GM18873 (cell line): ENCODE data around the gene CNTNAP2.

Source experiments
- ATAC-seq: cut with Tn5 transposase; IDR thresholded peaks from one replicate; pipeline ENCODE4 v1.9.1; 2021; ENCODE audit warnings: mild to moderate bottlenecking, moderate library complexity, moderate number of reproducible peaks; ENCODE audit not compliant: unreplicated experiment, low FRiP score

CNTNAP2 gene

DNA sequence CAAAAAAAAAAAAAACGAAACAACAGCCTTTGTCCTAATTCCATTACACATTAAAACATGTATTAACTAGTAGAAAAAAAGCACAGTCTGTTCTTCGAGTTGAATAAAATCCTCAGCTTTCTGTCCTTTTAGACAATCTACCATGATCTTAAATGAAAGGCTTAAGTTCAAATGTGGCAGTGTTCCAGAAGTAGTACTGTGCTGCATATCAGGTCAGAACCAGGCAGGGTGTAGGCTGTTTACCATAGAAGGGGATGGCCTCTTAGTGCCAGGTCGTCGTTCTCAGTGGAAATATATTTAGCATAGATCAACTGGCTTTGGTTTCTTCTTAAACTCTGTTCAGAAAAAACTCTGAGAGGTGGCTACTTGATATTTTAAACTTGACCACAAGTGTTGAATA, 612.0 kb downstream of the CNTNAP2 start:
- ATAC-seq: no peak

DNA sequence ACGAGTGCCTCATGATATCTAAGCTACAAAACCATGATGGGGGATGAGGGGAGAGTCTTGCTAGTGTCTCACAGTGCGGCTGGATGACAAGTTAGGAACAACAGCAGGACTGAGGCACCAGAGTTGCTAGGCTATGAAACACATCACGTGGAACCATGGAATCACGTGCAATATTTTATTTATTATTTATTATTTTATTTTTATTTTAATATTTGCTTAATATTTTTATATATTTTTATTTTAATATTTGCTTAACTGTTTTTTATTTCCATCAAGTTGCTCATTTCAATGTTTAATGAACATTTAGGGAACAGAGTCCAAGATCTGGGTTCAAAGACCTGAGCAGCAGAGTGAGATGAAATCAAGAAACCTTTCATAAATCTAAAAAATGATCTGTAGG, 614.6 kb downstream of the CNTNAP2 start:
- no peak for ATAC-seq

DNA sequence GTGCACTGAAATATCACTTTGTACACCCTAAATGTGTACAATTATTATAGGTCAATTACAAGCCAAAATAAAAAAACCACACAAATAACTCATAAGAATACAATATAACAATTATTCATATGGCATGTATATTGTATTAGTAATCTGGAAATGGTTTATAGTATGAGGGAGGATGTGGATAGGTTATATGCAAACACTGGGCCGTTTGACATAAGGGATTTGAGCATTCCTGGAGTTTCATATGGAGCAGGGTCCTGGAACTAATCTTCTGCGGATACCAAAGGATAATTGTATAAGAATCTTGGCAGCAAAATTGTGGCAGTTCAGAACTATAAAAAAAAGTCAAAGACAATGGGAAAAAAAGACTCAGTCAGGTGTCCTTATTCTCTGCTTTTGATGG, 619.4 kb downstream of the CNTNAP2 start:
- no peak for ATAC-seq

DNA sequence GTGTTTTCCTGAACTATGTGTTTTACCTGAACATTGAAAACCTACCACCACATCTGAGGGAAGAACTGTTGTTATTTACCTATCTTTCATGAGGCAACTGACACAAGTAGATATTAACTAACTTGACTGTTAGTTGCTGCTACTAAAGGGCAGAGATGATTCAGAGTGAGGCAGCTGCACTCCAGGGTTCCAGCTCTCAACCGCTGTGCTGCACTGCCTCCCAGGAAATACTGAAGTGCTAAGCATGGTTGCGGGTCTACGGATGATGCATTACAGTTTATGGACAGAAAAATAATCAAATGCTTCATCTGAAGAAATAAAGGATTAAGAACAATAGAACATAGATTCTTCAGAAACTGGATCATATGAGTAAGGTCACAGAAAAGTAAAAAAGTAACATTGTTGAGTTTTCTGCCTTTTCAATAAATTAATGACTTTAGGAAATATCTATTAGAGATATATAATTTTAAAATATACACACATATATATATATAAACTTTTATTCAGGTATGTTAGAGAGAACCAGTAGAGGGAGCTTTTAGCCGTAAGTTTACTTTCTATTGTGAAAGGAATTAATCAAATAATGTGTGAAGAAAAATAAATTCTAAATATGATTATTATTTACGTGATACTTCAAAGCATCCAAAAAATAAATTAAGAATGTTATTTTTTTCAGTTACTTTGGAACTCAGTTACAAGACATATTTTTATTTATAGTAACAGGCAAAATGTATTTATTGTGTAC, 620.0 kb downstream of the CNTNAP2 start:
- ATAC-seq: no peak

DNA sequence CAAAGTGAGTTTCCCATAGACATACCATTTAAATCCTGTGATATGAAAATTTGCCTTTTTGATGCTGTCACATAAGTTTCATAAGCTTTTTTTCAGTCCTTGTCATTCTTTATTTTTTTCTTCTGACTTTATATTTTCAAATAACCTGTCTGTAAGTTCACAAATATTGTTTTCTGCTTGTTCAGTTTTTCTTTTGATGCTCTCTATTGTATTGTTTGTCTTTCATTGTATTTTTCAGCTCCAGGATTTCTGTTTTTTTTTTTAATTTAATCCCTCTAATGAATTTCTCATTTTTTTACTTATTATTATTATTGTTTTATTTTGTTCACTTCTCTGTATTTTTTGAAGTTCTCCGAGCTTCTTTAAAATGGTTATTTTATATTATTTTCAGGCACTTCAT, 623.4 kb downstream of the CNTNAP2 start:
- ATAC-seq: no peak

DNA sequence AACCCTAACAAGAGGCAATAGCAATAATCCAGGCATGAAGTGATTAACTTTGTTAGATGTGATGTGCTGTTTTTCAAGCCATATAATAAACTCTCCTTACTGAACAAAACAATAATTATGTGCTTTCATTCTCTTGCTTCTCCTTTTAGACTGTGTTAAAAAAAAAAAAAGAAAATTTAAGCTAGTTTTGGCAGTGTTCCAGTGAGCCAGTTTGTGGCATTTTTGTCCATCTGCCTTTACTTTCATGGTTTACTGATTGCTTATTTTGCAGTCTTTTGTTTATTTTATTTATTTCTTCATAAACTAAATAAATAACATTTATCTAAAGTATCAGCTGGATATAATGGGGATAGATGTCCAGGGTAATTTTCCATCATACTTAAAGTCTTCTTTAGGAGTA, 625.3 kb downstream of the CNTNAP2 start:
- ATAC-seq: no peak

DNA sequence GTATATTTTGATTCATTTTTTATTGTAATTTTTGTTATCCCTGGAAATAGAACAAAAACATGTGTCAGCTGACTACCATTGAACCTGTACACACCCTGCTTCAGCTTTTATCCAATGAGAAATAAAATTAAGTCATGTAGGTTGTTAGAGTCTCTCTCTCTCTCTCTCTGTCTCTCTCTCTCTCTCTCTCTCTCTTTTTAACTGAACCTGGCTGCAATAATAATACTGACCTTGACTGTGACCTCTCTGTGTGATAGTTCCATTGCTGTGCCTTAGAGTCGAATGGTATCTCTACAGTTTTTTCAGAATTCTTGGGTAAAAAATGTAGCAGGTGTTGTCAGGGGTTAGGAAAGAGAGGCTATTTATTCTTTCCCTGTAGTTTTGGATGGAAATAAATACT, 637.8 kb downstream of the CNTNAP2 start:
- ATAC-seq: no peak

DNA sequence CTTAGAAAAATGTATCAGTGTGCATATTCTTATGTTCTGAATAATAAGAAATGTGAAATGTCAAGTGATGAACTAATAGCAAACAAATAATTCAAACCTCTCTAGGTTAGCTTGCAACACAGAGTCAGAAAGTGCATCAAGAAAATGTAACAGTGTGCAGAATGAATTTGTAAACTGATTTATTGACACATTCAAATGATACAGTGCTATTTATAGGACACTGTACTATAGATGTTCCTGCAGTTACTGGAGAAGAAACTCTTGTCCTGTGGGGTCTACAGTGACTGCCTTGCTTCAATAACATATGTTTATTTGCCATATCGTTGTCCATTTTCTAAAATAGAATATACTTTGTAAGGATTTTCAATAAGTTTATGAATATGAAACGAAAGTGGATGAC, 639.0 kb downstream of the CNTNAP2 start:
- no peak for ATAC-seq

DNA sequence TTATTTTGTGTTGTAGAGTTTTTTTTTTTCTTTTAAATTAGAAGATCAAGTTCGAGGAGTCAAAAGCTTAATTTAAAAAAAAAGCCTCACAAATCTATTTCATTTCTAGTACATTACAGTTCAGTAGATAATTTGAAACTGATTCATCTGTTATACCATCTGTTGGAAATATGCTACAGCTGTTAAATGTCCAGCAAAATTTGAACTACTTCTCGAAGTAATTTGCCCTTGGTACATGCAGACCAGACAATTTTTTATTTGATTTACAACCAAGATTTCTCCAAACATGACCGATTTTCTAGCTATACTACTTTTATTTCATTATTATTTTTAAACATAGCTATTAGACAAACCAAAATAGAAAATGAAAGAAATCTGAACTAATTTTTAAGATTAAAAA, 647.9 kb downstream of the CNTNAP2 start:
- ATAC-seq: no peak

DNA sequence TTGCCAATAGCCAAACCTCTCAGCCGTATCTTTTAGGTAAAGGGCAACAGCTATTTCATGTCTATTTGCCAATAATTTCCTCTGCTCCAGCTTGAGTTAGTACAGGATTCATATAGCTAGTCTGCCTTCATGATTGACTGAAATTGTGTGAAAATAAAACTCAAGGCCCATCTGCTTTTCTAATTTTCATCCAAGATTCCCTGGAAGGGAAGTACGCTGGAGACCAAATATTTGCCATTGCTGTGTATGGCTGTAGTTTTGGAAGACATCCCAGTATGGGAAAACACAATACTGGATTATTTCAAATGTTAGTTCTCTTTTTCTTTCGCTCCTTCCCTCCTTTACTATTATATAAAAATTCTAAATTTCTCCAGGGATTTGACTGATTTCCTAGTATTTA, 652.4 kb downstream of the CNTNAP2 start:
- ATAC-seq: no peak

DNA sequence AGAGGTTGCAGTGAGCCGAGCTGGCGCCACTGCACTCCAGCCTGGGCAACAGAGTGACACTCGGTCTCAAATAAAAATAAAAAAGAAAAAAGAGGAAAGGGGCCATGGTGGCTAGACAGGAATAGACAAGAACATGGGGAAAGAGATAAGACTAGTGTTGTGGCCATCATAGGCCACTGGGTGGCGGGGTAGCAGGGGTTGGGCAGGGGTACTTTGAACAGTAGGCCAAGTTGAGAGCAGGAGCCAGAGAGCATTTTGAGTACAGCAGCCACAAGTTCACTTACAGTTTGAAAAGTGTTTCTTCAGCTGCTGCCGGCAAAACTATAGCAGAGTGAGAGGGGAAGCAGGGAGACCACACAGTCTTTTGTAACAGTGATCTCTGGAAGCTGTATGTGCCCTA, 656.0 kb downstream of the CNTNAP2 start:
- ATAC-seq: no peak

DNA sequence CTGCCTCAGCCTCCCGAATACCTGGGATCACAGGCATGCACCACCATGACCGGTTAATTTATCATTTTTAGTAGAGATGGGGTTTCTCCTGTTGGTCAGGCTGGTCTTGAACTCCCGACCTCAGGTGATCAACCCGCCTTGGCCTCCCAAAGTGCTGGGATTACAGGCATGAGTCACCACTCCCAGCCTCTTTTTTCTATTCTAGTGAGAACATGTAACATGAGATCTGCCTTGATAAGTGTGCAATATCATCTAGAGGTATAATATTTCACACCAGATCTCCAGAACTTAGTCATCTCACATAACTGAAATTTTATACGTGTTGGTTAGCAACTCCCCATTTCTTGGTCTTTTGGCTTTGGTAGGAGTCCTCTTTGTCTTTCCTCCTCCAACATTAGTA, 656.9 kb downstream of the CNTNAP2 start:
- no peak for ATAC-seq

DNA sequence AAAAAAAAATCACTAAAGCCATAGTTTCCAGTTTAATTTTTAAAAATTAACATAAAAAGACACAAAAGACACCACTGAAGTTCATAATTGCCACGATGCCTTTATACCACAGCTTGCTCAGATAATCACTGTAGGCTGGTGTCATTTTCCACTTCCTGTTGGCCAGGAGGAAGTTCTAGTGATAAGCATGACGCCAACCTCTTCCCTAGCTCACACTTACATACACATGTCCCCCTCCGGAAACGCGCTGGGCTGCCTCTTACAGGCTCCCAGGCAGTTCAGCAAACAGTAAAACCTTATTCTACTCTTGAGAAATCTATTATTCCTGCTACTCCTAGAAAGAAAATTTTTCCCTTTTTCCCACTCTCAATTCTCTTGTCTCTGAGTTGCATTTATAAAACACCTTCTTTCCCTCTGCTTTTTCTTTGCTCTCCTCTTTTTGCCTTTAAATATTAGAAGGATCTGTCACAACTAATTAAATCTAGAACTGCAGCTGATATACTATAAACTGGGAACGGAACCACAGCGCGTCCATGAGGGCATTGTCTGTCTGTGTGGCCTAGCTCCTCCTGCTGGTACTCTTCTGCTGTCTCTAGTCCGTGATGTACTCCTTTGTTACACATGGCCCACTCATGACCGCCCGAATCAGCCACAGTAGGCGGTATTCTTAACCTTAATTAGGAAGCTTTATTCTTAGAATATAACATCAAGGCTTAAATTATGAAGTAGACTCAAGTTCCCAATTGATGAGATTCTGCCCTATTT, 664.9 kb downstream of the CNTNAP2 start:
- ATAC-seq: no peak

DNA sequence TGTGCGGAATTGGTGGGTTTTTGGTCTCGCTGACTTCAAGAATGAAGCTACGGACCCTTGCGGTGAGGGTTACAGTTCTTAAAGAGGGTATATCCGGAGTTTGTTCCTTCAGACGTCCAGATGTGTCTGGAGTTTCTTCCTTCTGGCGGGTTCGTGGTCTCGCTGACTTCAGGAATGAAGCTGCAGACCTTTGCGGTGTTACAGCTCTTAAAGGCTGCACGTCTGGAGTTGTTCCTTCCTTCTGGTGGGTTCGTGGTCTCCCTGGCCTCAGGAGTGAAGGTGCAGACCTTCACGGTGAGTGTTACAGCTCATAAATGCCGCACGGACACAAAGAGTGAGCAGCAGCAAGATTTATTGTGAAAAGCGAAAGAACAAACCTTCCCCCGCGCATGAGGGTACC, 670.7 kb downstream of the CNTNAP2 start:
- no peak for ATAC-seq

DNA sequence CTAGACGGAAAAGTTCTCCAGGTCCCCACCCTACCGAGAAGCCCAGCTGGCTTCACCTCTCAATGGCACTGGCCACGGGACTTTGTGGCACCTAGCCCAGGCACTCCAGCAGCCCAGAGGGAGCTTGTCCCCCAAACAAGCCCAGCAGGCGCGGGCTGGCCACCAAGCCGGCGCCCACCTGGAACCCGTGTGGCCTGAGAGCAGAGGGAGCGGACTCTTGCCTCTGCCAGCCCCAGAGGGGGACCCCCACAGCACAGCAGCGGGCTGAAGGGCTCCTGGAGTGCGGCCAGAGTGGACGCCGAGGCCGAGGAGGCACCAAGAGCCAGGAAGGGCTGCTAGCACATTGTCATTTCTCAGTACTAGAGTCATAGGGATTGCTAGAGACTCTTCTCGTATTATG, 671.4 kb downstream of the CNTNAP2 start:
- ATAC-seq: no peak

DNA sequence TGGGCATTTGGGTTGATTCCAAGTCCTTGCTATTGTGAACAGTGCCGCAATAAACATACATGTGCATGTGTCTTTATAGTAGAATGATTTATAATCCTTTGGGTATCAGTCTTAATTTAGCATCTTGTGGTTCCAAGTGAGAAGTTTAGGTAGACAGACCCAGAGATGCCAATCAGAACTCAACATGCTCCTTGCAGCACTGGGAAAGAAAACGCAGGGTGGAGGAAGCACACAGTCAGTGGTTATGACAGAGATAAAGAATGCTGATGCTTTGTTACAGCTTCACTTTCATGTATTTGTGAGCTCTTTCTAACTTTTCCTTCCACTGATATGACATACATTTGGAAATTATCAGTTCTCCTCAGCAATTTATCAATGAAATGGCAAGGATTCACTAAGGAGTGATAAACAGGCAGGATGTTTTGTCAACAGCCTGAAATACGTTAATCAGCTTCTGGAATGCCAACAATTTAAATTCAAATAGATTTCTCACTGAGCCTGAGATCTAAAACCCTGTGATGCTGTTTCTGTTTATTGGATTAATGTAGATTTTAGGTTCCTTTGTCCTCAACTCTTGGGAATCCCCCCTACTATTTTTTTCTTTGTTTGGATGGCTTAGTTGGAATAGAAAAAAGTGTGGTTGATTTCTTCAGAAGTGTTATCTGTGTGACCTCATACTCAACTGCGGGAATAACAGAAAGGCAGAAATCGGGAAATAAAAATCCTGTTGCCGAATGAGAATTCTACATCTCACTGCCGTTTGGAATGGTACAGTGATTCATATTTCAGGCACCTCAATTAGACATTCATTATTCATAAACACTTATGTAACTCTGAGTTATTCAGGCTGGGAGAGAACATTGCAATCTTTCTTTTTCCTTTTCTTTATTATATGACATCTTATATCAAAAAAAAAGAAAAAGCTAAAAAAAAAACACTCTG, 675.0 kb downstream of the CNTNAP2 start:
- no peak for ATAC-seq

DNA sequence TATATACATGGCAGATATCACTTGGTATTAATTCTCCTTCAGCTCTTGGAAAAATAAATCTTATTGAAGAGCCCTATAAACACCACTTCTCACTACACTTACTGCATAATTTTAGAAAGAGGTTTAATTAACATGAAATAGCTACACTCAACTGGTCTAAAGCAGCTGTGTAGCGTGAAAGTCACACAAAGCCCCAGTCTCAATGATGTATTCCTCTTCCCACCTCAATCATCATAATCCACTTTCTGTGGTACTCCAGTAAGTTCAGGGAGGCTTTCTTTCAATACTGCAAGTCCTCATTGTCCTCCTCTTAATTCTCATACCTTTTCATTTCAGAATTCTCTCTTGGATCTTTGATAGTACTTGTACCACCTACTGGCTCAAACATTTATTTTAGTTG, 688.0 kb downstream of the CNTNAP2 start:
- ATAC-seq: no peak

DNA sequence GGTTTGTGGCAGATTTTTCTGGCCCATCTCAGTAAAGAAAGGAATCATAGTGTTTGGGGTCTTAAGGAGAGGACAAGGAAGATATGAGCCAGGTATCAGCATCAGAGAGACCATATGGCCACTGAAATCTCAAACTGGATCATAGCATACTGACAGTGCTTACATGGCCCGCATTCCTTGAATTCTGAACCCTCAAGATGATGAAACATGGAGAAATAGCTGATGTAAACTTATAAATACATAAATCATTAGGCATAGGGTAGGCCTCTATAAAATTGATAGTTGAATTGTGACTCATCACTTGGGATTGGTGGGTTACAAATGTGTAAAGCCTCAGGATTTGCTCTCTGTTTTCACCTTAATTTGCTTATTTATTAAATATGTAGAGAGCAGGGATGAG, 688.5 kb downstream of the CNTNAP2 start:
- ATAC-seq: no peak

DNA sequence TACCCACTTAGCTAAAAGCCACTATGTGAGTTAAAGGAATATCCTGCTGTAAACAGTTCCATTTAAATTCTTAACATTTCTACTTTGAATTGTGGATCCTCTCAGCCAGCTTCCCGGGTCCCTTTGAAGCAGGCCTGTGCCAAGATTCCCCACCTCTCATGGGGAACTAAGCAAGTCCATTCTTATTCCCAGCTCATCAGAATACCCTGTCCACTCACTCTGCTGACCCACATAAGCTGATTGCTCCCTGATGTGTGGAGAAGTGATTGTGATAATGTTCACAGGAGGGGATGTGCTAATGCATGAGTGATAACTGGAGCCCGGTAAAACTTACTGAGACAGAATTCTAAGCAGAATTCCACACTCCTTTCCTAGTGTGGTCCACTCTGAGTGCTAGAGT, 709.7 kb downstream of the CNTNAP2 start:
- ATAC-seq: no peak

DNA sequence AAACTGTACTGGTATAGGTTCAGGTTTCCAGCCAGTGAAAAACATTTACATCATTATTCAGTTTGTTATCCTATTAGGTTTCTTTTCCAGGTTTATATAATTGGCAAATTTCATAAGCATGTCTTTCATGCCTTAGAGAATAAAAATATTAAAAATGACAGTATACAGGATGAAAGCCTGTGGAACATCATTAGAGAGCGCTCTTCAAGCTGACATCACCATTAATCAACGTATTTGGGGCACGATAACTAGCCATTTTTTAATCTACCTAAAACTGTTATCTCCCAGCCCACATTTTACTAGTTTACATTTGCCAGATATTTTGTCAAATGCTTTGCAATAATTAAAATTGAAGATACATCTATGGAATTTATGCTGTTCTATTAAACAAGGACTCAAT, 714.1 kb downstream of the CNTNAP2 start:
- no peak for ATAC-seq

DNA sequence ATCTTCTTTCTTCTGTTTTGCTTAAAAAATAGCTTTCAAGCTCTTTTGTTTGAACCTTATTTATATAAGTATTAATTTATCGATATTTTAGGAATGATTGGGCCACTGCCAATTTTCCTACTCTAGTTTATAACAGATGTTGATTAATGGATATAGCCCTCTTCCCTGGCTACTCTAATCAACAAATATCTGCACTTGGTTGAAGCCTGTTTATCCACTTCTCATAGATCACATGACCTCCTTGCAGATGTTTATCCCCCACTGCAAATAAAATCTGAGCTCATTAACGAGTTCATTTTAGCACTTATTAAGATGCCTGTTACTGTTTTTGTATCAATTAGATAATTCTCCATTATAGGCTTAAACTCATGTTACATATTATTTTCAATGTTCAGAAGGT, 715.3 kb downstream of the CNTNAP2 start:
- ATAC-seq: no peak
